ENCODE measurements around the gene ARID4A.
"Not testable (repeated sequence)": the region's sequence is repeated elsewhere in the genome, so short reads cannot be mapped to it uniquely, and the experiment has no call there.

Gene ARID4A

DNA sequence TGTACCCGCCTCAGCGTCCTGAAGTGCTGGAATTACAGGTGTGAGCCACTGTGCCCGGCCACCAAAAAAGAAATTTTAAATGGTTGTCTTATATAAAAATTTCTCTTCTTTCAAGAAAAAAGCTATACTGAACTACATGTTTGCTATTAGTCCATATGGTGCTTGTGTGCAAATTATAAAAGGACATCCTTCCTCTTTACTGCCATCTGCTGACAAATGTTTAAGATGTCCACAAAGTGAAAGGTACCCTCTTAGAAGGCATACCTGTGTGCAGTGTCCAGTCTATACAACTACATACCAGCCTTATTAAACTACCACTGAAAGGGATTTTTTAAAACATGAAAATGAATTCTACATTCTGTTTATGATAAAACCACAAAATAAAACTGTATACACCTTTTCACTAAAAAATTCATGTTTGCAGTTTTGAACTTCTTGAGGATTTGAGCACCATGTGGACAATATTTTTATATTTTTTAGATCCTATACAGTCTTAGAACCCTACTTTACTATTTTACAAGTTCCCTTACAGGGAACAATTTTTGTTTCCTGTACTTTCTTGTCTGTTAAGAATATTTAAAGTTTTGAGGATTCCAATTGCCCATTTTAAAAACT lies 64.5 kb downstream of the ARID4A start:
- no peak for DNase-seq (ENCODE audit: low read depth in 3 of 3)

DNA sequence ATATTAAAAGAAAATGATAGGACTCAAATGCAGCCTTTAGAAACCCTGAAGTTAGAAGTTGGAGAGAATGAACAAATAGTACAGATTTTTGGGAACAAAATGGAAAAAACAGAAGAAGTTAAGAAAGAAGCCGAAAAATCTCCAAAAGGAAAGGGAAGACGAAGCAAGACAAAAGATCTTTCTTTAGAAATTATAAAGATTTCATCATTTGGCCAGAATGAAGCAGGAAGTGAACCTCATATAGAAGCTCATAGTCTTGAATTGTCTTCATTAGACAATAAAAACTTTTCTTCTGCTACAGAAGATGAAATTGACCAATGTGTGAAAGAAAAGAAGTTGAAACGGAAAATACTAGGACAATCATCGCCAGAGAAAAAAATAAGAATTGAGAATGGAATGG lies 66.0 kb downstream of the ARID4A start:
- no peak for DNase-seq (ENCODE audit: low read depth in 3 of 3)

DNA sequence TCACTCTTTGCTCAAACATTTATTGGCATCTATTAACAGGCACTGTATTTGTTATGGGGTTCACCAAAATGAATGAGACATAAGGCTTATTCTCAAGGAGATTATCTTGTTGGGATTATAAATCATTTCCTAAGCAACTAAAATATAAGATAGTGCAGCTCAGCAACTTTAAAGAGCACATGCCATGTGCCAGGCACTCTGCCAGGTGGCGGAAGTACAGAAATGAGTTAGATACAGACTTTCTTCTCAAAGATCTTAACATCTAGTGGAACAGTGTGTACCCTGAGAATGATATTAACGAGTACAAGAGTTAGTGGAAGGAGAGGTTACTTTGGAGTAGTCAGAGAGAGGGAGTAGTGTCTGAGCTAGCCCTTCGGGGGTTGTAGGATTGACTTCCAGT lies 68.9 kb downstream of the ARID4A start:
- DNase-seq (ENCODE audit: low read depth in 3 of 3), result no peak

- no peak for DNase-seq (ENCODE audit: low read depth in 3 of 3)
These were observed 70.6 kb downstream of the ARID4A start for GRCh38 chr14:58368956-58369355.

- no peak for DNase-seq (ENCODE audit: low read depth in 3 of 3)
These were observed 78.4 kb downstream of the ARID4A start for GRCh38 chr14:58376791-58377190.

DNA sequence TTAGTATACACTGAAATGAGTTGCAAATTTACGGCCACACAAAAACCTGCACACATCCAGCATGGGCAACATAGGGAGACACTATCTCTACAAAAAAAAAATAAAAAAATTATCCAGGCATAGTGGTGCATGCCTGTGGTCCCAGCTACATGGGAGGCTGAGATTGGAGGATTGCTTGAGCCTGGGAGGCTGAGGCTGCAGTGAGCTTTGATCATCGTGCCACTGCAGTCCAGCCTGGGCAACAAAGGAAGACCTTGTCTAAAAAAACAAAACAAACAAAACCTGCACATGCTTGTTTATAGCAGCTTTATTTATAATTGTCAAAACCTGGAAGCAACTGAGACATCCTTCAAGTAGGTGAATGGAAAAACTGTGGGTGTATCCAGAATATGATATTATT lies 92.5 kb downstream of the ARID4A start:
- DNase-seq (ENCODE audit: low read depth in 3 of 3), result no peak

GRCh38 chr14:58395562-58395811 lies 97.1 kb downstream of the ARID4A start:
- no peak for DNase-seq (ENCODE audit: low read depth in 3 of 3)

- DNase-seq (ENCODE audit: low read depth in 3 of 3), result peak; percentile 39 to 66 (median 53)
These were observed 97.7 kb downstream of the ARID4A start, which contains the start of gene TOMM20L for GRCh38 chr14:58395812-58396788. TOMM20L (plus strand) TSS chr14:58395930; CDS start chr14:58395958, 28 bp downstream.

DNA sequence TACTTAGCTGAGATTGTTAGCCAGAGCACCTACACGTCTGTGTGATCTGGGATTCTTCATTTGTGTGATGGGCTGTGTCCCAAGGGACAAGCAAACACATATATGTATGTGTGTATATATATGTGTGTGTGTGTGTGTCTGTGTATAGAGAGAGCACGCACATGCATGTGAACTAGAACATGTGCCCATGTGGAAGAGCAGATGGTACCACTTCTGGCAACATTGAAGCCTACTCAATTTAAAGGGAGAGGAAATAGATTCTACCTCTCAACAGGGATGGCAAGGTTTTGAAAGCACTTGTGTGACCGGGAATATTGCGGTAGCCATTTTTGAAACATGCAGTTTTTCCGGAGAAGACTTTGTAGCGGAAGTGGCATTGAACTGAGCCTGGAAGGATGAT lies 98.8 kb downstream of the ARID4A start:
- no peak for DNase-seq (ENCODE audit: low read depth in 3 of 3)

GRCh38 chr14:58398495-58398894 lies 100.1 kb downstream of the ARID4A start:
- DNase-seq (ENCODE audit: low read depth in 3 of 3), result no peak

GRCh38 chr14:58398895-58399294 lies 100.5 kb downstream of the ARID4A start:
- DNase-seq (ENCODE audit: low read depth in 3 of 3), result no peak

GRCh38 chr14:58401587-58401986 lies 103.2 kb downstream of the ARID4A start:
- no peak for DNase-seq (ENCODE audit: low read depth in 3 of 3)

- DNase-seq (ENCODE audit: low read depth in 3 of 3), result no peak
These were observed 110.4 kb downstream of the ARID4A start for GRCh38 chr14:58408681-58409215.

DNA sequence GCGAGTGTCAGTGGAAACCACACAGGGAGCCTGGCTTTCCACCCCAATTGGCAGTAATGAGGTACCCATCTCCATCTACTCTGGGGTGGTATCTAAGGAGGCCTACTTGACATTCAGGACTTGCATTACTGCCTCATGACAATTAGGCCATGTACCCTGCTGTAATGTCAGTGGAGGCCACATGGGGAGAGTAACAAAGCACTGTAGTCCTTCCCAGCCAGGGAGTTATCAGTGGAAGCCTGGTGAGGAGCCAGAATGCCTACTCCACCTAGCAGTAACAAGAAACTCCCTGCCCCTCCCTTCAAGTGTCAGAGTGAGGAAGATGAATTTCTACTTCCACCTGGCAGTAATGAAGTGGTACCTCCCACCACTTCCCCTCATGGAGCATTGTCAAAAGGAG lies 116.5 kb downstream of the ARID4A start:
- no peak for DNase-seq (ENCODE audit: low read depth in 3 of 3)

- no peak for DNase-seq (ENCODE audit: low read depth in 3 of 3)
These were observed 117.5 kb downstream of the ARID4A start for GRCh38 chr14:58415636-58416547.

DNA sequence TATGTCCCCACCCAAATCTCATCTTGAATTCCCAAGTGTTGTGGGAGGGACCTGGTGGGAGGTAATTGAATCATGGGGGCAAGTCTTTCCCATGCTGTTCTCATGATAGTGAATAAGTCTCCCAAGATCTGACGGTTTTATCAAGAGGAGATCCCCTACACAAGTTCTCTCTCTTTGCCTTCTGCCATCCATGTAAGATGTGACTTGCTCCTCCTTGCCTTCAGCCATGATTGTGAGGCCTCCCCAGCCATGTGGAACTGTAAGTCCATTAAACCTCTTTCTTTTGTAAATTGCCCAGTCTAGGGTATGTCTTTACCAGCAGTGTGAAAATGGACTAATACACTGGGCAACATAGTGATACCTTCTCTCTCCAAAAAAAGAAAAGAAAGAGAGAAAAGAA lies 118.6 kb downstream of the ARID4A start:
- DNase-seq (ENCODE audit: low read depth in 3 of 3), result not testable (repeated sequence)

Measured in stimulated activated CD4-positive, alpha-beta T cell treated with anti-CD3 and anti-CD28 coated beads, TNF-alpha, amount 100 ng/mL, for 48 hours (primary cell).